Gastroesophageal sphincter (tissue), 4 donors: ENCODE results near the gene LLGL1. TPM values are rescaled to one million over a fixed set of nuclear protein-coding genes. Genes with fewer than 3 reads are reported as not detected.

Source experiments
- ATAC-seq: fragments of 150-250 bp; one replicate; pipeline ENCODE4 v1.9.1; 2016; ENCODE audit warnings: mild to moderate bottlenecking, moderate library complexity
- H3K27ac ChIP-seq, 4 donors: fragments of 200-600 bp; sonication (generic) in 3 of 4; 1 replicate in 3 of 4; 2 replicates in 1 of 4; pipeline ENCODE4 v1.5.1; 2016 to 2019
- H3K27me3 ChIP-seq: fragments of 200-600 bp; sonication (generic); one replicate; pipeline ENCODE4 v1.5.1; 2019
- H3K36me3 ChIP-seq, 2 donors: fragments of 200-600 bp; sonication (generic); one replicate each; pipeline ENCODE4 v1.5.1; 2019; ENCODE audit warnings: control low read depth in 1 of 2
- H3K4me1 ChIP-seq, 3 donors: fragments of 200-600 bp; sonication (generic); 1 replicate in 2 of 3; 2 replicates in 1 of 3; pipeline ENCODE4 v1.5.1; 2016 to 2019; ENCODE audit warnings: control low read depth in 2 of 3
- H3K4me3 ChIP-seq, 2 donors: fragments of 200-600 bp; sonication (generic); one replicate each; pipeline ENCODE4 v1.5.1; 2019; ENCODE audit warnings: mild to moderate bottlenecking in 1 of 2, moderate library complexity in 1 of 2
- H3K9me3 ChIP-seq, 3 donors: fragments of 200-600 bp; sonication (generic); one replicate each; pipeline ENCODE4 v1.5.1; 2017 to 2019; ENCODE audit warnings: control low read depth in 2 of 3
- CTCF ChIP-seq, 4 experiments: fragments of 200-600 bp in 2 of 4; fragments of 450-650 bp in 2 of 4; sonication (generic) in 1 of 4; IDR thresholded peaks; one replicate each; pipeline ENCODE4 v1.5.1; 2017 to 2019; ENCODE audit warnings: antibody characterized with exemption in 4 of 4, mild to moderate bottlenecking in 2 of 4, moderate library complexity in 2 of 4
- EP300 ChIP-seq: sonication (generic); formaldehyde crosslinking; IDR thresholded peaks from one replicate; pipeline ENCODE4 v1.6.1; 2017; ENCODE audit warnings: antibody characterized with exemption, mild to moderate bottlenecking
- POLR2A ChIP-seq, 2 donors: fragments of 450-650 bp; IDR thresholded peaks; one replicate each; pipeline ENCODE4 v1.6.1; 2017; ENCODE audit warnings: antibody characterized with exemption in 2 of 2, mild to moderate bottlenecking in 2 of 2, moderate library complexity in 1 of 2
- POLR2AphosphoS5 ChIP-seq: sonication (generic); formaldehyde crosslinking; IDR thresholded peaks from one replicate; pipeline ENCODE4 v1.6.1; 2017; ENCODE audit warnings: antibody characterized with exemption
- WGBS, 2 donors: methylation state at CpG; one replicate each; pipeline ENCODE4 v1.1.5; 2018; ENCODE audit warnings: low coverage in 1 of 2; 5-methylcytosine and 5-hydroxymethylcytosine counted together
- total RNA-seq, 4 donors: library from RNA; depleted of rRNA; stranded (reverse); fragments of >200 nt; gene quantifications; one replicate each; pipeline ENCODE4 v1.1.0, GENCODE V29; 2016

Gene LLGL1
- total RNA-seq, 4 donors from 2014 or later = 16.7 to 31.7 (median 22.1) TPM

- no peak for TF ChIP-seq POLR2AphosphoS5
- TF ChIP-seq EP300 = no peak
- no peak for TF ChIP-seq POLR2A (IDR thresholded peaks at IDR 0.05)
- no peak for TF ChIP-seq CTCF (IDR thresholded peaks at IDR 0.05)
- WGBS, 2 donors = 87% methylated on average over 7 of the region's 21 CpGs; no CpG with 5 or more reads in 1 of the 2 donors
- Histone ChIP-seq H3K4me1 (peaks cover 0 to 29% (median 16%) of the 10 kb centered on the region in 3 donors), H3K27me3 (no peaks in the 10 kb centered on the region), H3K36me3 (peaks cover 0 to 99% of the 10 kb centered on the region in 2 donors), H3K27ac (no peak overlapping the region), H3K9me3 (no peaks in the 10 kb centered on the region), H3K4me3 (no peak overlapping the region)
- no peak for ATAC-seq
Observed at GRCh38 chr17:18245038-18245776, 19.8 kb downstream of the LLGL1 start.

GRCh38 chr17:18246109-18246725 is 20.8 kb downstream of the LLGL1 start:
- Histone ChIP-seq H3K36me3 (peaks cover 0 to 99% of the 10 kb centered on the region in 2 donors), H3K27ac (peak overlapping the region in 1 of 4 donors; percentile 60), H3K4me3 (no peak overlapping the region), H3K27me3 (no peaks in the 10 kb centered on the region), H3K4me1 (peaks cover 0 to 29% (median 16%) of the 10 kb centered on the region in 3 donors), H3K9me3 (no peaks in the 10 kb centered on the region)
- no peak for TF ChIP-seq POLR2AphosphoS5
- TF ChIP-seq CTCF (IDR thresholded peaks at IDR 0.05) = no peak
- TF ChIP-seq EP300 = no peak
- no peak for TF ChIP-seq POLR2A (IDR thresholded peaks at IDR 0.05)
- no peak for ATAC-seq
- WGBS, 2 donors = 92% methylated on average over 2 of the region's 24 CpGs; no CpG with 5 or more reads in 1 of the 2 donors

GRCh38 chr17:18246880-18247612 is 21.6 kb downstream of the LLGL1 start:
- peak overlapping the region in 1 of 2 donors; percentile 14 for H3K4me3 ChIP-seq
- WGBS, 2 donors = 25 to 72% methylated on average over 2 of the region's 46 CpGs
- H3K27me3 ChIP-seq = no peaks in the 10 kb centered on the region
- peaks cover 0 to 29% (median 16%) of the 10 kb centered on the region in 3 donors for H3K4me1 ChIP-seq
- peaks cover 0 to 99% of the 10 kb centered on the region in 2 donors for H3K36me3 ChIP-seq
- TF ChIP-seq CTCF (IDR thresholded peaks at IDR 0.05) = no peak
- TF ChIP-seq EP300 = no peak
- TF ChIP-seq POLR2AphosphoS5 = no peak
- no peak for TF ChIP-seq POLR2A (IDR thresholded peaks at IDR 0.05)
- no peaks in the 10 kb centered on the region for H3K9me3 ChIP-seq
- ATAC-seq = peak; percentile 60
- peak overlapping the region in 3 of 4 donors; percentile 53 to 60 (median 53) for H3K27ac ChIP-seq

- Histone ChIP-seq H3K27me3 (no peaks in the 10 kb centered on the region), H3K9me3 (no peaks in the 10 kb centered on the region), H3K4me3 (no peak overlapping the region), H3K4me1 (peaks cover 0 to 29% (median 16%) of the 10 kb centered on the region in 3 donors), H3K36me3 (peaks cover 0 to 99% of the 10 kb centered on the region in 2 donors), H3K27ac (peak overlapping the region in 3 of 4 donors; percentile 53 to 60 (median 53))
- 20% methylated on average over 1 of the region's 30 CpGs; no CpG with 5 or more reads in 1 of the 2 donors for WGBS, 2 donors
- no peak for TF ChIP-seq CTCF (IDR thresholded peaks at IDR 0.05)
- TF ChIP-seq POLR2A (IDR thresholded peaks at IDR 0.05) = no peak
- no peak for TF ChIP-seq POLR2AphosphoS5
- no peak for TF ChIP-seq EP300
- ATAC-seq = peak; percentile 24
Observed at GRCh38 chr17:18247613-18248001, 22.2 kb downstream of the LLGL1 start.
